Mucosa of descending colon (tissue), 3 donors: ENCODE results near the gene PRICKLE2. TPM values are rescaled to one million over a fixed set of nuclear protein-coding genes. Genes with fewer than 3 reads are reported as not detected.

Experiments used
- ATAC-seq: fragments of 200-7000 bp; cut with Tn5 transposase; one replicate; pipeline ENCODE4 v1.9.1; 2020; ENCODE audit warnings: mild to moderate bottlenecking, moderate library complexity
- DNase-seq, 3 donors: peaks; one replicate each; pipeline ENCODE4 v3.0.0-alpha.2; 2020
- H3K36me3 ChIP-seq: fragments of 200-600 bp; one replicate; pipeline ENCODE4 v1.8.0; 2021; ENCODE audit warnings: low read depth, mild to moderate bottlenecking
- H3K4me1 ChIP-seq: fragments of 200-600 bp; one replicate; pipeline ENCODE4 v1.8.0; 2021; ENCODE audit warnings: low read depth, mild to moderate bottlenecking
- H3K4me3 ChIP-seq: fragments of 200-600 bp; one replicate; pipeline ENCODE4 v1.8.0; 2021; ENCODE audit warnings: mild to moderate bottlenecking
- H3K9me3 ChIP-seq: fragments of 200-600 bp; one replicate; pipeline ENCODE4 v1.8.0; 2021; ENCODE audit warnings: mild to moderate bottlenecking
- CTCF ChIP-seq: fragments of 200-600 bp; IDR thresholded peaks from one replicate; pipeline ENCODE4 v1.8.0; 2022; ENCODE audit warnings: antibody characterized with exemption, mild to moderate bottlenecking
- intact Hi-C, 2 donors: fragments of 100-400 bp; cut with DNase I in 1 of 2; cut with micrococcal nuclease in 1 of 2; formaldehyde crosslinking; loops; one replicate each; pipeline versions ENCODE4 v1.11.0 to v1.11.1; 2022; cut with DNase I, micrococcal nuclease
- total RNA-seq, 3 donors: library from RNA; stranded (reverse); fragmentation: NEBNext Ultra II Directional in 2 of 3; extraction: Animal tissue kit (Norgen Biotek cat#: 25700) in 2 of 3; gene quantifications; one replicate each; pipeline versions ENCODE4 v1.2.1 to v1.2.4, GENCODE V29; 2021 to 2023
- donor health status: DM: no; HTN: no; CAD: no; lungs with moderate emphysema.
- donor health status: DM: no; HTN: no; CAD: no.
- donor health status: DM: no; HTN: yes; CAD: no.

Gene PRICKLE2
- total RNA-seq, 3 donors from 2014 or later = 4.3 to 66.3 (median 7.0) TPM

GRCh38 chr3:64185436-64185835, 39.8 kb downstream of the PRICKLE2 start:
- no peaks in the 10 kb centered on the region for H3K9me3 ChIP-seq
- H3K36me3 ChIP-seq = no peaks in the 10 kb centered on the region
- no peak for TF ChIP-seq CTCF
- DNase-seq (no peak), ATAC-seq (no peak)
- intact Hi-C loops = no loop called here
- H3K4me1 ChIP-seq = no peaks in the 10 kb centered on the region
- no peak overlapping the region for H3K4me3 ChIP-seq

GRCh38 chr3:64184621-64185020, 40.6 kb downstream of the PRICKLE2 start:
- no peak for ATAC-seq
- H3K36me3 ChIP-seq = no peaks in the 10 kb centered on the region
- no peaks in the 10 kb centered on the region for H3K4me1 ChIP-seq
- H3K4me3 ChIP-seq = no peak overlapping the region
- no peak for TF ChIP-seq CTCF
- H3K9me3 ChIP-seq = no peaks in the 10 kb centered on the region
- intact Hi-C loops = no loop called here
- DNase-seq = no peak

GRCh38 chr3:64179860-64180259, 45.4 kb downstream of the PRICKLE2 start:
- Histone ChIP-seq H3K4me1 (peaks cover 6% of the 10 kb centered on the region), H3K9me3 (no peaks in the 10 kb centered on the region)
- TF ChIP-seq CTCF = no peak

GRCh38 chr3:64179249-64179648, 46.0 kb downstream of the PRICKLE2 start:
- Histone ChIP-seq H3K9me3 (no peaks in the 10 kb centered on the region), H3K4me3 (no peak overlapping the region), H3K4me1 (peaks cover 6% of the 10 kb centered on the region), H3K36me3 (no peaks in the 10 kb centered on the region)
- no peak for TF ChIP-seq CTCF
- ATAC-seq (no peak), DNase-seq (no peak)
- intact Hi-C loops = no loop called here

More at GRCh38 chr3:64179860-64180259, 45.4 kb downstream of the PRICKLE2 start:
- no peak overlapping the region for H3K4me3 ChIP-seq
- ATAC-seq (no peak), DNase-seq (no peak)
- H3K36me3 ChIP-seq = no peaks in the 10 kb centered on the region
- intact Hi-C loops = no loop called here

GRCh38 chr3:64178419-64178818, 46.8 kb downstream of the PRICKLE2 start:
- DNase-seq (no peak), ATAC-seq (peak; percentile 41)
- Histone ChIP-seq H3K4me1 (peaks cover 6% of the 10 kb centered on the region), H3K36me3 (no peaks in the 10 kb centered on the region), H3K4me3 (no peak overlapping the region), H3K9me3 (no peaks in the 10 kb centered on the region)
- intact Hi-C loops = no loop called here
- no peak for TF ChIP-seq CTCF

- Histone ChIP-seq H3K9me3 (no peaks in the 10 kb centered on the region), H3K4me1 (peaks cover 6% of the 10 kb centered on the region), H3K36me3 (no peaks in the 10 kb centered on the region), H3K4me3 (no peak overlapping the region)
- no peak for ATAC-seq
- no peak for DNase-seq
- intact Hi-C loops = no loop called here
- no peak for TF ChIP-seq CTCF
These were observed 48.7 kb downstream of the PRICKLE2 start for GRCh38 chr3:64176461-64176996.
